Measurements from ENCODE around the gene TIE1.

- TF ChIP-seq CTCF (IDR thresholded peaks at IDR 0.05) = no peak
- TF ChIP-seq POLR2A (IDR thresholded peaks at IDR 0.05) = no peak
Measured at GRCh38 chr1:43339584-43340232, 38.9 kb downstream of the TIE1 start.
